Tibial artery (tissue), 4 donors: Measurements from ENCODE around the gene SERINC2.

Experiments
- DNase-seq, 2 donors: peaks; one replicate each; pipeline ENCODE4 v3.0.0-alpha.2; 2019
- H3K27ac ChIP-seq, 2 donors: fragments of 200-600 bp; sonication (generic) in 1 of 2; 1 replicate in 1 of 2; 2 replicates in 1 of 2; pipeline ENCODE4 v1.5.1; 2018 to 2019; ENCODE audit warnings: mild to moderate bottlenecking in 1 of 2
- H3K27me3 ChIP-seq, 2 donors: fragments of 200-600 bp; sonication (generic) in 1 of 2; one replicate each; pipeline versions ENCODE4 v1.5.1 to v1.6.0; 2016 to 2019
- H3K36me3 ChIP-seq, 3 donors: fragments of 200-600 bp; sonication (generic) in 2 of 3; one replicate each; pipeline ENCODE4 v1.5.1; 2016 to 2019; ENCODE audit warnings: mild to moderate bottlenecking in 2 of 3
- H3K4me1 ChIP-seq, 4 donors: fragments of 200-600 bp; sonication (generic) in 2 of 4; 1 replicate in 3 of 4; 2 replicates in 1 of 4; pipeline ENCODE4 v1.5.1; 2016 to 2019
- H3K4me3 ChIP-seq, 2 donors: fragments of 200-600 bp; sonication (generic) in 1 of 2; 1 replicate in 1 of 2; 2 replicates in 1 of 2; pipeline ENCODE4 v1.5.1; 2018 to 2019; ENCODE audit warnings: mild to moderate bottlenecking in 2 of 2
- H3K9me3 ChIP-seq, 3 donors: fragments of 200-600 bp; sonication (generic) in 1 of 3; one replicate each; pipeline ENCODE4 v1.5.1; 2016 to 2019
- CTCF ChIP-seq, 2 experiments: fragments of 200-600 bp in 1 of 2; fragments of 450-650 bp in 1 of 2; IDR thresholded peaks; one replicate each; pipeline ENCODE4 v1.5.1; 2017 to 2019; ENCODE audit warnings: antibody characterized with exemption in 2 of 2, mild to moderate bottlenecking in 1 of 2, moderate library complexity in 1 of 2
- intact Hi-C: fragments of 100-400 bp; cut with DNase I; formaldehyde crosslinking; loops from one replicate; pipeline ENCODE4 v1.15.0; 2023; ENCODE audit warnings: low total_unique reads

SERINC2 gene

GRCh38 chr1:31483012-31483946, 70.3 kb downstream of the SERINC2 start:
- intact Hi-C loops: no loop called here
- peak in 1 of 2 donors; percentile 69 for DNase-seq
- no peak overlapping the region for H3K27ac ChIP-seq

More at GRCh38 chr1:31483012-31483946, 70.3 kb downstream of the SERINC2 start:
- H3K4me3 ChIP-seq: no peak overlapping the region
- H3K36me3 ChIP-seq: no peaks in the 10 kb centered on the region
- TF ChIP-seq CTCF (IDR thresholded peaks at IDR 0.05): no peak
- no peaks in the 10 kb centered on the region for H3K4me1 ChIP-seq
- H3K9me3 ChIP-seq: no peaks in the 10 kb centered on the region
- H3K27me3 ChIP-seq: no peaks in the 10 kb centered on the region
